Smooth muscle cell (in vitro differentiated cells): ENCODE measurements around the gene XRCC3. TPM values are rescaled to one million over a fixed set of nuclear protein-coding genes. Genes with fewer than 3 reads are reported as not detected.
"Not testable (repeated sequence)": the region's sequence is repeated elsewhere in the genome, so short reads cannot be mapped to it uniquely, and the experiment has no call there.

Source experiments
- DNase-seq: peaks from one replicate; lab custom pipeline; 2025; ENCODE audit not compliant: unreplicated experiment; lab: John Stamatoyannopoulos, UW
- H2AFZ ChIP-seq: fragments of 200-600 bp; sonication (generic); 2 replicates; pipeline ENCODE4 v1.6.0; 2016; ENCODE audit warnings: antibody characterized with exemption, low read depth, mild to moderate bottlenecking
- H3F3A ChIP-seq: fragments of 200-600 bp; sonication (generic); 2 replicates; pipeline ENCODE4 v1.6.0; 2017; ENCODE audit warnings: antibody characterized with exemption, low read depth
- H3K27ac ChIP-seq: fragments of 200-600 bp; sonication (generic); 2 replicates; pipeline ENCODE4 v1.5.1; 2016; ENCODE audit warnings: low read depth, mild to moderate bottlenecking
- H3K27me3 ChIP-seq: fragments of 200-600 bp; sonication (generic); 2 replicates; pipeline ENCODE4 v1.6.1; 2016; ENCODE audit warnings: low read depth, mild to moderate bottlenecking
- H3K36me3 ChIP-seq: fragments of 200-600 bp; sonication (generic); 2 replicates; pipeline ENCODE4 v1.5.1; 2016; ENCODE audit warnings: low read depth
- H3K4me1 ChIP-seq: fragments of 200-600 bp; sonication (generic); 2 replicates; pipeline ENCODE4 v1.5.1; 2016; ENCODE audit warnings: low read depth
- H3K4me2 ChIP-seq: fragments of 200-600 bp; sonication (generic); 2 replicates; pipeline ENCODE4 v1.6.0; 2016; ENCODE audit warnings: mild to moderate bottlenecking
- H3K4me3 ChIP-seq: fragments of 200-600 bp; sonication (generic); 2 replicates; pipeline ENCODE4 v1.5.1; 2016; ENCODE audit warnings: mild to moderate bottlenecking
- H3K79me2 ChIP-seq: fragments of 200-600 bp; sonication (generic); 2 replicates; pipeline ENCODE4 v1.6.0; 2016; ENCODE audit warnings: low read depth, mild to moderate bottlenecking
- H3K9ac ChIP-seq: fragments of 200-600 bp; sonication (generic); 2 replicates; pipeline ENCODE4 v1.6.0; 2016; ENCODE audit warnings: low read depth
- H3K9me3 ChIP-seq: fragments of 200-600 bp; sonication (generic); replicated peaks from 2 replicates; pipeline ENCODE4 v1.5.1; 2016; ENCODE audit warnings: low read depth
- H4K20me1 ChIP-seq: fragments of 200-600 bp; sonication (generic); 2 replicates; pipeline ENCODE4 v1.6.0; 2016; ENCODE audit warnings: low read depth
- CTCF ChIP-seq: fragments of 200-600 bp; sonication (generic); IDR thresholded peaks from 2 replicates; pipeline ENCODE4 v1.5.1; 2017; ENCODE audit warnings: borderline replicate concordance, mild to moderate bottlenecking, antibody characterized with exemption; ENCODE audit not compliant: insufficient read depth, poor library complexity, severe bottlenecking
- WGBS: methylation state at CpG from one replicate; pipeline ENCODE4 v1.1.7; 2016; ENCODE audit warnings: low lambda C conversion rate; 5-methylcytosine and 5-hydroxymethylcytosine counted together
- polyA plus RNA-seq: library from polyadenylated mRNA; unstranded; fragments of >200 nt; fragmentation: Nextera tagmentation; extraction: Ambion mirVana; gene quantifications from 2 replicates; pipeline ENCODE4 v1.2.1, GENCODE V29; 2016
- total RNA-seq: library from RNA; depleted of rRNA; stranded (reverse); fragments of >200 nt; gene quantifications from 2 replicates; pipeline ENCODE4 v1.2.3, GENCODE V29; 2014

Gene XRCC3
- total and polyA plus RNA-seq, 2 experiments from 2014 or later, result 8.3 to 10.5 TPM

- no peak overlapping the region for H3K9ac ChIP-seq
- WGBS, result 87% methylated on average over 12 of the region's 12 CpGs
- no peaks in the 10 kb centered on the region for H3K27me3 ChIP-seq
- no peaks in the 10 kb centered on the region for H3K36me3 ChIP-seq
- no peak for DNase-seq
- H2AFZ ChIP-seq, result no peak overlapping the region
- H3F3A ChIP-seq, result peaks cover 9% of the 10 kb centered on the region
- no peak for TF ChIP-seq CTCF
- H3K4me2 ChIP-seq, result no peak overlapping the region
- H3K9me3 ChIP-seq, result no peaks in the 10 kb centered on the region
- no peak overlapping the region for H3K27ac ChIP-seq
- H3K4me3 ChIP-seq, result no peak overlapping the region
- peaks cover 90% of the 10 kb centered on the region for H4K20me1 ChIP-seq
- H3K4me1 ChIP-seq, result no peaks in the 10 kb centered on the region
- peaks cover 28% of the 10 kb centered on the region for H3K79me2 ChIP-seq
These were observed 22.4 kb downstream of the XRCC3 start for GRCh38 chr14:103692871-103693270.

GRCh38 chr14:103692159-103692558, 23.1 kb downstream of the XRCC3 start:
- H3K9me3 ChIP-seq, result no peaks in the 10 kb centered on the region
- no peak for DNase-seq
- no peaks in the 10 kb centered on the region for H3K36me3 ChIP-seq
- H4K20me1 ChIP-seq, result peaks cover 90% of the 10 kb centered on the region
- no peak overlapping the region for H3K4me3 ChIP-seq
- TF ChIP-seq CTCF, result no peak
- no peak overlapping the region for H3K27ac ChIP-seq
- H3K4me2 ChIP-seq, result no peak overlapping the region
- no peaks in the 10 kb centered on the region for H3K4me1 ChIP-seq
- H3K9ac ChIP-seq, result no peak overlapping the region
- 99% methylated on average over 17 of the region's 17 CpGs for WGBS
- peaks cover 9% of the 10 kb centered on the region for H3F3A ChIP-seq
- peaks cover 31% of the 10 kb centered on the region for H3K79me2 ChIP-seq
- H3K27me3 ChIP-seq, result no peaks in the 10 kb centered on the region
- no peak overlapping the region for H2AFZ ChIP-seq

- not testable (repeated sequence) for H3K4me3 ChIP-seq, H3K9ac ChIP-seq, H3K36me3 ChIP-seq, H3K27me3 ChIP-seq, H3K4me2 ChIP-seq, DNase-seq, H3F3A ChIP-seq, H2AFZ ChIP-seq, H3K4me1 ChIP-seq, H3K9me3 ChIP-seq, H3K27ac ChIP-seq
- WGBS, result 95% methylated on average over 5 of the region's 5 CpGs
- Histone ChIP-seq H3K79me2 (peaks cover 32% of the 10 kb centered on the region), H4K20me1 (peaks cover 90% of the 10 kb centered on the region)
These were observed 23.6 kb downstream of the XRCC3 start for GRCh38 chr14:103691655-103692054.

GRCh38 chr14:103690332-103690731, 24.9 kb downstream of the XRCC3 start:
- no peaks in the 10 kb centered on the region for H3K4me1 ChIP-seq
- peaks cover under 1% of the 10 kb centered on the region for H3F3A ChIP-seq
- H3K9me3 ChIP-seq, result no peaks in the 10 kb centered on the region
- H3K79me2 ChIP-seq, result peaks cover 30% of the 10 kb centered on the region
- peaks cover under 1% of the 10 kb centered on the region for H3K36me3 ChIP-seq
- H3K27ac ChIP-seq, result no peak overlapping the region
- DNase-seq, result no peak
- WGBS, result 96% methylated on average over 8 of the region's 8 CpGs
- no peak overlapping the region for H3K4me3 ChIP-seq
- H2AFZ ChIP-seq, result no peak overlapping the region
- no peak overlapping the region for H3K4me2 ChIP-seq
- TF ChIP-seq CTCF, result no peak
- H3K27me3 ChIP-seq, result no peaks in the 10 kb centered on the region
- no peak overlapping the region for H3K9ac ChIP-seq
- peaks cover 90% of the 10 kb centered on the region for H4K20me1 ChIP-seq
